MM.1S (cell line): ENCODE measurements around the gene ARHGEF33.

ENCODE experiments used
- DNase-seq: peaks from one replicate; pipeline ENCODE4 v3.0.0-alpha.2; 2015
- H2AFZ ChIP-seq: fragments of 300-600 bp; sonication (generic); 2 replicates; pipeline ENCODE4 v1.6.0; 2016; ENCODE audit warnings: antibody characterized with exemption, low read length
- H3F3A ChIP-seq: fragments of 300-600 bp; sonication (generic); 2 replicates; pipeline ENCODE4 v1.6.1; 2016; ENCODE audit warnings: mild to moderate bottlenecking, antibody characterized with exemption, low read length, moderate library complexity, mixed read lengths; ENCODE audit not compliant: insufficient read depth
- H3K27ac ChIP-seq: fragments of 300-600 bp; sonication (generic); 2 replicates; pipeline ENCODE4 v1.5.1; 2016; ENCODE audit warnings: mild to moderate bottlenecking, low read length
- H3K27me3 ChIP-seq: fragments of 300-600 bp; sonication (generic); replicated peaks from 2 replicates; pipeline ENCODE4 v1.6.0; 2016; ENCODE audit warnings: low read length; ENCODE audit not compliant: insufficient read depth
- H3K36me3 ChIP-seq: fragments of 300-600 bp; sonication (generic); replicated peaks from 2 replicates; pipeline ENCODE4 v1.6.1; 2016; ENCODE audit warnings: mild to moderate bottlenecking, low read length, mixed read lengths; ENCODE audit not compliant: insufficient read depth
- H3K4me1 ChIP-seq: fragments of 300-600 bp; sonication (generic); 2 replicates; pipeline ENCODE4 v1.6.1; 2016; ENCODE audit warnings: low read length, mixed read lengths
- H3K4me2 ChIP-seq: fragments of 300-600 bp; sonication (generic); 2 replicates; pipeline ENCODE4 v1.6.0; 2016; ENCODE audit warnings: low read depth, low read length
- H3K4me3 ChIP-seq: fragments of 300-600 bp; sonication (generic); 2 replicates; pipeline ENCODE4 v1.5.1; 2016; ENCODE audit warnings: low read length, mixed read lengths
- H3K79me2 ChIP-seq: fragments of 300-600 bp; sonication (generic); 2 replicates; pipeline ENCODE4 v1.6.1; 2016; ENCODE audit warnings: mixed run types, low read length, mixed read lengths
- H3K9ac ChIP-seq: fragments of 300-600 bp; sonication (generic); 2 replicates; pipeline ENCODE4 v1.6.1; 2016; ENCODE audit warnings: low read length, mixed read lengths
- H3K9me2 ChIP-seq: fragments of 300-600 bp; sonication (generic); replicated peaks from 2 replicates; pipeline ENCODE4 v1.6.1; 2016; ENCODE audit warnings: mild to moderate bottlenecking, low read length, mixed read lengths; ENCODE audit not compliant: insufficient read depth
- H3K9me3 ChIP-seq: fragments of 300-600 bp; sonication (generic); replicated peaks from 2 replicates; pipeline ENCODE4 v1.6.1; 2016; ENCODE audit warnings: mild to moderate bottlenecking, low read length, mixed read lengths; ENCODE audit not compliant: insufficient read depth
- H4K20me1 ChIP-seq: fragments of 300-600 bp; sonication (generic); 2 replicates; pipeline ENCODE4 v1.6.1; 2016; ENCODE audit warnings: mild to moderate bottlenecking, low read length, moderate library complexity, mixed read lengths; ENCODE audit not compliant: insufficient read depth
- CTCF ChIP-seq: fragments of 300-600 bp; sonication (generic); IDR thresholded peaks from 2 replicates; pipeline ENCODE4 v1.5.1; 2016; ENCODE audit warnings: antibody characterized with exemption, low read length, mixed read lengths
- EZH2 ChIP-seq: fragments of 300-600 bp; sonication (generic); optimal IDR thresholded peaks from 2 replicates; pipeline ENCODE3; 2017; ENCODE audit warnings: low read depth, mild to moderate bottlenecking, antibody characterized with exemption, low read length, mixed read lengths
- EZH2phosphoT487 ChIP-seq: fragments of 300-600 bp; sonication (generic); IDR thresholded peaks from 2 replicates; pipeline ENCODE4 v1.6.1; 2018; ENCODE audit warnings: antibody characterized with exemption, low read length

Gene ARHGEF33

GRCh38 chr2:38937548-38937947, 47.9 kb downstream of the ARHGEF33 start:
- Histone ChIP-seq H2AFZ (no peak overlapping the region), H3F3A (no peaks in the 10 kb centered on the region), H3K4me3 (no peak overlapping the region), H3K36me3 (no peaks in the 10 kb centered on the region), H4K20me1 (no peaks in the 10 kb centered on the region), H3K4me1 (no peaks in the 10 kb centered on the region), H3K9ac (no peak overlapping the region), H3K9me3 (no peaks in the 10 kb centered on the region), H3K27me3 (no peaks in the 10 kb centered on the region), H3K9me2 (no peaks in the 10 kb centered on the region), H3K79me2 (no peaks in the 10 kb centered on the region), H3K27ac (no peak overlapping the region), H3K4me2 (no peak overlapping the region)
- DNase-seq: no peak
- TF ChIP-seq EZH2 (no peak), CTCF (no peak), EZH2phosphoT487 (no peak)

GRCh38 chr2:38940746-38941145, 51.1 kb downstream of the ARHGEF33 start:
- H4K20me1 ChIP-seq: no peaks in the 10 kb centered on the region
- no peak for DNase-seq
- no peak overlapping the region for H3K27ac ChIP-seq
- no peaks in the 10 kb centered on the region for H3K4me1 ChIP-seq
- no peak overlapping the region for H3K4me3 ChIP-seq
- no peaks in the 10 kb centered on the region for H3F3A ChIP-seq
- H3K9me3 ChIP-seq: no peaks in the 10 kb centered on the region
- H3K36me3 ChIP-seq: no peaks in the 10 kb centered on the region
- H3K9ac ChIP-seq: no peak overlapping the region
- H3K9me2 ChIP-seq: no peaks in the 10 kb centered on the region
- H3K4me2 ChIP-seq: no peak overlapping the region
- H3K79me2 ChIP-seq: no peaks in the 10 kb centered on the region
- no peak overlapping the region for H2AFZ ChIP-seq
- no peaks in the 10 kb centered on the region for H3K27me3 ChIP-seq
- TF ChIP-seq CTCF: no peak
- no peak for TF ChIP-seq EZH2phosphoT487
- no peak for TF ChIP-seq EZH2

GRCh38 chr2:38943784-38944183, 54.1 kb downstream of the ARHGEF33 start:
- Histone ChIP-seq H3K79me2 (no peaks in the 10 kb centered on the region), H3K9me3 (no peaks in the 10 kb centered on the region), H3K27me3 (no peaks in the 10 kb centered on the region), H3F3A (no peaks in the 10 kb centered on the region), H3K36me3 (no peaks in the 10 kb centered on the region), H3K4me2 (no peak overlapping the region), H3K9me2 (no peaks in the 10 kb centered on the region), H3K9ac (no peak overlapping the region), H2AFZ (no peak overlapping the region), H3K4me3 (no peak overlapping the region), H3K27ac (no peak overlapping the region), H4K20me1 (no peaks in the 10 kb centered on the region), H3K4me1 (no peaks in the 10 kb centered on the region)
- DNase-seq: no peak
- no peak for TF ChIP-seq CTCF
- no peak for TF ChIP-seq EZH2
- TF ChIP-seq EZH2phosphoT487: no peak
